Omental fat pad (tissue), 4 donors: Measurements from ENCODE around the gene CUL1. TPM values are rescaled to one million over a fixed set of nuclear protein-coding genes. Genes with fewer than 3 reads are reported as not detected.

Source experiments
- ATAC-seq: fragments of 150-250 bp; one replicate; pipeline ENCODE4 v1.9.1; 2016; ENCODE audit warnings: mild to moderate bottlenecking, moderate library complexity; ENCODE audit not compliant: low FRiP score
- DNase-seq: peaks from one replicate; pipeline ENCODE4 v3.0.0-alpha.2; 2019; ENCODE audit warnings: low spot score
- total RNA-seq, 4 donors: library from RNA; depleted of rRNA; stranded (reverse); fragments of >200 nt; gene quantifications; one replicate each; pipeline ENCODE4 v1.1.0, GENCODE V29; 2016
- TF ChIP-seq, protein P1 (sequence below), 3 donors: fragments of 450-650 bp; IDR thresholded peaks; one replicate each; pipeline ENCODE4 v1.5.1; 2016 to 2017; ENCODE audit warnings: antibody characterized with exemption in 3 of 3, mild to moderate bottlenecking in 3 of 3, moderate library complexity in 2 of 3

The CUL1 gene
- total RNA-seq, 4 donors from 2014 or later: 47.0 to 74.5 (median 55.7) TPM

DNA sequence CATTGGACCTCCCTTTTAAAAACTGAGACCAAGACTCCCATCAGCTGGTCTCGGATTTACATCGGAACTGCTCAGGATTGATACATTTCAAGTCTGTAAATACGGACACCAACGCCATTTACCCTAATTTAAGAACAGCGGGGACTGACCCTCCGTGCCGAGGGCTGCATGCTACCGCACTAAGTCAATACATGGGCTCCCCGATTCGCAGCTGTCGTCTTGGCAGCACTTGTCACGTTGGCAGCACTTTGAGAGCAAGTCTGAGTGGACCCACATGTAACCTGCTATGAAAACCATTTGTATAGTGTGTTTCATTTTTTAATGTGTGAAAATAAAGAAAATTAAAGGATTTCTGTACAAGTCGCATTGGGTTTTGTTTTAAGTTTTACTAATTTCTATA, 102.0 kb downstream of the CUL1 start:
- TF ChIP-seq, protein P1, sequence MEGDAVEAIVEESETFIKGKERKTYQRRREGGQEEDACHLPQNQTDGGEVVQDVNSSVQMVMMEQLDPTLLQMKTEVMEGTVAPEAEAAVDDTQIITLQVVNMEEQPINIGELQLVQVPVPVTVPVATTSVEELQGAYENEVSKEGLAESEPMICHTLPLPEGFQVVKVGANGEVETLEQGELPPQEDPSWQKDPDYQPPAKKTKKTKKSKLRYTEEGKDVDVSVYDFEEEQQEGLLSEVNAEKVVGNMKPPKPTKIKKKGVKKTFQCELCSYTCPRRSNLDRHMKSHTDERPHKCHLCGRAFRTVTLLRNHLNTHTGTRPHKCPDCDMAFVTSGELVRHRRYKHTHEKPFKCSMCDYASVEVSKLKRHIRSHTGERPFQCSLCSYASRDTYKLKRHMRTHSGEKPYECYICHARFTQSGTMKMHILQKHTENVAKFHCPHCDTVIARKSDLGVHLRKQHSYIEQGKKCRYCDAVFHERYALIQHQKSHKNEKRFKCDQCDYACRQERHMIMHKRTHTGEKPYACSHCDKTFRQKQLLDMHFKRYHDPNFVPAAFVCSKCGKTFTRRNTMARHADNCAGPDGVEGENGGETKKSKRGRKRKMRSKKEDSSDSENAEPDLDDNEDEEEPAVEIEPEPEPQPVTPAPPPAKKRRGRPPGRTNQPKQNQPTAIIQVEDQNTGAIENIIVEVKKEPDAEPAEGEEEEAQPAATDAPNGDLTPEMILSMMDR (IDR thresholded peaks at IDR 0.05): no peak
- DNase-seq (no peak), ATAC-seq (no peak)

DNA sequence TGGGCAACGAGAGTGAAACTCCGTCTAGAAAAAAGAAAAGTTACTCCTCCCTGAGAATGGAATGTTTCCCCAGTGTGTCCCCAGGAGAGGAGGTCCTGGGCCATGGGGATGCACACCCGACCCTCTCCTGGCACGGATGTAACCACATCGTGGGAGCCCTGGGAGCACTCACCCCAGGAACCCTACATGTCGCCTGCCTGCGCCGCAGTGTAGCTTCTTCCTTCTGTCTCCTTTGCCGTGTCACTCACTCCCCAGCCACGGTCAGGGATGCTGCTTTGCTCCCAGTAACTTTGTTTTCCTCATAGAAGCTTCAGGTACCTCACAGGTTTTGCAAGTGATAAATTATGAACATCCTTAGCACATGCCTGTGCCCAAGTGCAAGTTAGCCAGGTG, 103.4 kb downstream of the CUL1 start:
- no peak for DNase-seq
- TF ChIP-seq, protein P1 (IDR thresholded peaks at IDR 0.05): no peak
- no peak for ATAC-seq

DNA sequence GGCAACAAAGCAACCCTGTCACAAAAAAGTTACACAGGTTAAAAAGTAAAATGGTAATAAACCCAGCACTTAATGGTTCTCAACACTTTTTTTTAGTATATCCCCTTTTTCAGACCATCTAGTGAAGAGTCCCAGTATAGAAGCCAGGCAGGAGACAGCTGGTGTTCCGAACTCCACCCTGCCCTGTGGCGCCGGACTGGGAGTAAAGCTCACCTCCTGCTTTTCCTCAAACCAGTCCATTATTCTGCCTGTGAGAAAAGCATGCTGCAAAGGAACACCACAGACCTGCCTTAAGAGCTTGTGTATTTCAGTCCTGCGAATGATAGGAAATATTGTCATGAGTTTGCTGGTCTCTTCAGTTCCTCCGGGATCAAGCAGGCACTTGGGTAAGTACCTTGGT, 104.4 kb downstream of the CUL1 start:
- no peak for DNase-seq
- ATAC-seq: no peak
- TF ChIP-seq, protein P1 (IDR thresholded peaks at IDR 0.05): no peak

DNA sequence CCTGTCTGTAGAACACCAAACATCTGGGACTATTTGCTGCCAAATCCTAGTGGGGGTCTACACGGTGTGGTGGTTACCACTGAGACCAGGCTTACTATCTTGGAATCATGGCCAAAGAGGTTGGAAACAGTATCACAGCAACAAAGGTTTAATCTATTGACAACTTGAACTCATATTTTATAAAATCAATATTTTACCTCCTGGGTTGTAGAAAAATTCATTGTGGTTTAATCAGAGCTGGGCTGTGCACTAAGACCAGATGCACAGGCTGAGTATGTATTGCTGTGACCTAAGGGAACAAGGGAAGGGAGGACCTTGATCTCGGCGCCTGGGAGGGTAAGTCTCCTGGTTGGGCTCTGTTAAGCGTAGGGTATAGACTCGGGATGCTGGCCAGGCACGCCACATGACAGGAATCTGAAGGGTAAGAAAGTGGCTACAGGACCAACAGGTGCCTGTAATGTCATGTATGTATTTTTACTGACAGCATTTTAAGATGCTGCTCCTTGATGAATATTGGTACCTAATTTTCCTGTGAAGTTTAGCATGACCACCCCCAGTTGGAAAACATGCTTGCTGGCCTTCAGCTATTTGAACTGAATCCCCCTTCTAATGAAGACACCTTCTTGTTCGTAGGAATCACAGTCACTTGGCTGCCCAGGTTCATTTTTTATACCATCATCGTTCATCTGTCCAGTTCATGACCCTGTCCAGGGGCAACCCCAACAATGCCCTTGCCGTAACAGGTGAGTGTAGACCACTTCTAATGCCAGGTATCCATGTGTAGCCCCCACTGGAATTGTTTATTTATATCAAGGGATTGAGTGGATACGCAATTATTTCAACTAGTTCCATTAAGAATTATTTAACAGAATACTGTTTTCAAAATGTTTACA, 105.9 kb downstream of the CUL1 start:
- ATAC-seq (no peak), DNase-seq (no peak)
- TF ChIP-seq, protein P1 (IDR thresholded peaks at IDR 0.05): no peak

DNA sequence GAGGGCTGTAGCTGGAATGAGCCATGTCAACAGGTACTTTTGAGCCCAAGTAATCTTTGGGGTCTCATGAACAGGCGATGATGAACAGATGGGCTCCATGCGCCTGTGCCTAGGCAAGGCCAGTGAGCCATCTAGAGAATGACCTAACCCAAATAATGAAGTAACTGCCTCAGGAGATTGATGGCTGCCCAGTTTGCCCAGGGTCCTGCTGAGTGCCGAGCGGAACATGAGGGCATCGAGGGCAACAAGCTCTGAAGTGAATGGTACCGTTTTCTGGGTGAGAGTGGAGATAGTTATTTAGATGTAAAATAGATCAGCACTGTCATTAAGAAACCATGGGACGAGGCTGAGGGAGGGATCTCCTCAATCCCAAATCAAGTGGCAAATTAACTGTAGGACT, 107.5 kb downstream of the CUL1 start:
- ATAC-seq (no peak), DNase-seq (no peak)
- TF ChIP-seq, protein P1 (IDR thresholded peaks at IDR 0.05): no peak

DNA sequence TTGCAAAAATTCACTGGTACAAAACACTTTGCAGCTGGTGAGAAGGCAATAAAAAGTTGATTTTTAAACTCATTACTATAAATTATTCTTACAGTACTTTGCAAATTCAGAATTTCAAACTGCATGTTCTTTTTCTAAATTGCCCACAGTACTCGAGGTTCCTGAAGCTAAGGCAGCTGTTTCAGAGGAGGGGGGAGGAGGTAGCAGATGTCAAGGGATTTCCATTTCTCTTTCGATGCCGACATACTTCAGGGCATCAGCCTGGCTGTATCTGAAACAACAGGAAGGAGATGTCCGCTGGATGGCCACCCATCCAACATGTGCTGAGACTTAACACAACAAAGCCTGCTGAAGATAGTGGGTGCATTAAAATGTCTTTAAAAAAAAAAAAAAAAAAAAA, 108.7 kb downstream of the CUL1 start:
- DNase-seq: no peak
- TF ChIP-seq, protein P1 (IDR thresholded peaks at IDR 0.05): no peak
- ATAC-seq: no peak

DNA sequence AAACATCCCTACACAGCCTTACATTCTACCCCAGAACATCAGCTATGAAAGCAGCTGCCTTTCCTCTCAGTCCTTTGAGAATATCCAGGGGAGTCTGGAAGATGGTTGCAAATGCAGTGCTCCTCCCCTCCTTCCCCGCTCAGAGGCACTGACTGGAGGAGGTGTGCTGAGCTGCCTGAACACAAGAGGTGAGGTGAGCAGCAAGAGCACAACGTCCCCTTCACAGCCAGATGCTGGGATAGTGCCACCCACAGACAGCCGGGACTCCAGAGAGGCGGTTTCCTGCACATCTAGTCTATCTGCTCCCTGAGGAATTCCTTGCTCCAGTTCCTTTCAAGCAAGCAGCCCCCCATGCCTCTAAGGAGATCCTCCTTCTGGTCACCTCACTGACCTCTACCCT, 111.2 kb downstream of the CUL1 start:
- ATAC-seq (no peak), DNase-seq (no peak)
- TF ChIP-seq, protein P1 (IDR thresholded peaks at IDR 0.05): no peak
